Smooth muscle cell (in vitro differentiated cells): ENCODE data around the gene PCBP3. TPM values are rescaled to one million over a fixed set of nuclear protein-coding genes. Genes with fewer than 3 reads are reported as not detected.

Experiments
- DNase-seq: peaks from one replicate; lab custom pipeline; 2025; ENCODE audit not compliant: unreplicated experiment; lab: John Stamatoyannopoulos, UW
- H2AFZ ChIP-seq: fragments of 200-600 bp; sonication (generic); 2 replicates; pipeline ENCODE4 v1.6.0; 2016; ENCODE audit warnings: antibody characterized with exemption, low read depth, mild to moderate bottlenecking
- H3F3A ChIP-seq: fragments of 200-600 bp; sonication (generic); 2 replicates; pipeline ENCODE4 v1.6.0; 2017; ENCODE audit warnings: antibody characterized with exemption, low read depth
- H3K27ac ChIP-seq: fragments of 200-600 bp; sonication (generic); 2 replicates; pipeline ENCODE4 v1.5.1; 2016; ENCODE audit warnings: low read depth, mild to moderate bottlenecking
- H3K27me3 ChIP-seq: fragments of 200-600 bp; sonication (generic); 2 replicates; pipeline ENCODE4 v1.6.1; 2016; ENCODE audit warnings: low read depth, mild to moderate bottlenecking
- H3K36me3 ChIP-seq: fragments of 200-600 bp; sonication (generic); 2 replicates; pipeline ENCODE4 v1.5.1; 2016; ENCODE audit warnings: low read depth
- H3K4me1 ChIP-seq: fragments of 200-600 bp; sonication (generic); 2 replicates; pipeline ENCODE4 v1.5.1; 2016; ENCODE audit warnings: low read depth
- H3K4me2 ChIP-seq: fragments of 200-600 bp; sonication (generic); 2 replicates; pipeline ENCODE4 v1.6.0; 2016; ENCODE audit warnings: mild to moderate bottlenecking
- H3K4me3 ChIP-seq: fragments of 200-600 bp; sonication (generic); 2 replicates; pipeline ENCODE4 v1.5.1; 2016; ENCODE audit warnings: mild to moderate bottlenecking
- H3K79me2 ChIP-seq: fragments of 200-600 bp; sonication (generic); 2 replicates; pipeline ENCODE4 v1.6.0; 2016; ENCODE audit warnings: low read depth, mild to moderate bottlenecking
- H3K9ac ChIP-seq: fragments of 200-600 bp; sonication (generic); 2 replicates; pipeline ENCODE4 v1.6.0; 2016; ENCODE audit warnings: low read depth
- H3K9me3 ChIP-seq: fragments of 200-600 bp; sonication (generic); replicated peaks from 2 replicates; pipeline ENCODE4 v1.5.1; 2016; ENCODE audit warnings: low read depth
- H4K20me1 ChIP-seq: fragments of 200-600 bp; sonication (generic); 2 replicates; pipeline ENCODE4 v1.6.0; 2016; ENCODE audit warnings: low read depth
- WGBS: methylation state at CpG from one replicate; pipeline ENCODE4 v1.1.7; 2016; ENCODE audit warnings: low lambda C conversion rate; 5-methylcytosine and 5-hydroxymethylcytosine counted together
- polyA plus RNA-seq: library from polyadenylated mRNA; unstranded; fragments of >200 nt; fragmentation: Nextera tagmentation; extraction: Ambion mirVana; gene quantifications from 2 replicates; pipeline ENCODE4 v1.2.1, GENCODE V29; 2016
- total RNA-seq: library from RNA; depleted of rRNA; stranded (reverse); fragments of >200 nt; gene quantifications from 2 replicates; pipeline ENCODE4 v1.2.3, GENCODE V29; 2014
- TF ChIP-seq, protein P1 (sequence below): fragments of 200-600 bp; sonication (generic); IDR thresholded peaks from 2 replicates; pipeline ENCODE4 v1.5.1; 2017; ENCODE audit warnings: borderline replicate concordance, mild to moderate bottlenecking, antibody characterized with exemption; ENCODE audit not compliant: insufficient read depth, poor library complexity, severe bottlenecking

The PCBP3 gene
- total and polyA plus RNA-seq, 2 experiments from 2014 or later = 8.9 to 23.1 TPM

- Histone ChIP-seq H4K20me1 (no peaks in the 10 kb centered on the region), H3F3A (peaks cover 4% of the 10 kb centered on the region), H3K9me3 (no peaks in the 10 kb centered on the region), H3K79me2 (no peaks in the 10 kb centered on the region), H3K36me3 (no peaks in the 10 kb centered on the region), H3K27me3 (no peaks in the 10 kb centered on the region), H3K4me3 (no peak overlapping the region), H3K9ac (no peak overlapping the region), H3K27ac (peak overlapping the region; percentile 53), H2AFZ (no peak overlapping the region), H3K4me2 (peak overlapping the region; percentile 19), H3K4me1 (peaks cover 18% of the 10 kb centered on the region)
- 28% methylated on average over 3 of the region's 3 CpGs for WGBS
- no peak for DNase-seq
- TF ChIP-seq, protein P1, sequence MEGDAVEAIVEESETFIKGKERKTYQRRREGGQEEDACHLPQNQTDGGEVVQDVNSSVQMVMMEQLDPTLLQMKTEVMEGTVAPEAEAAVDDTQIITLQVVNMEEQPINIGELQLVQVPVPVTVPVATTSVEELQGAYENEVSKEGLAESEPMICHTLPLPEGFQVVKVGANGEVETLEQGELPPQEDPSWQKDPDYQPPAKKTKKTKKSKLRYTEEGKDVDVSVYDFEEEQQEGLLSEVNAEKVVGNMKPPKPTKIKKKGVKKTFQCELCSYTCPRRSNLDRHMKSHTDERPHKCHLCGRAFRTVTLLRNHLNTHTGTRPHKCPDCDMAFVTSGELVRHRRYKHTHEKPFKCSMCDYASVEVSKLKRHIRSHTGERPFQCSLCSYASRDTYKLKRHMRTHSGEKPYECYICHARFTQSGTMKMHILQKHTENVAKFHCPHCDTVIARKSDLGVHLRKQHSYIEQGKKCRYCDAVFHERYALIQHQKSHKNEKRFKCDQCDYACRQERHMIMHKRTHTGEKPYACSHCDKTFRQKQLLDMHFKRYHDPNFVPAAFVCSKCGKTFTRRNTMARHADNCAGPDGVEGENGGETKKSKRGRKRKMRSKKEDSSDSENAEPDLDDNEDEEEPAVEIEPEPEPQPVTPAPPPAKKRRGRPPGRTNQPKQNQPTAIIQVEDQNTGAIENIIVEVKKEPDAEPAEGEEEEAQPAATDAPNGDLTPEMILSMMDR = no peak
Measured at GRCh38 chr21:45856906-45857305, 213.4 kb downstream of the PCBP3 start.

GRCh38 chr21:45857761-45858160 lies 214.2 kb downstream of the PCBP3 start:
- Histone ChIP-seq H3K79me2 (no peaks in the 10 kb centered on the region), H3F3A (peaks cover 4% of the 10 kb centered on the region), H3K9me3 (no peaks in the 10 kb centered on the region), H2AFZ (no peak overlapping the region), H4K20me1 (no peaks in the 10 kb centered on the region), H3K4me2 (peak overlapping the region; percentile 19), H3K9ac (no peak overlapping the region), H3K27ac (peak overlapping the region; percentile 53), H3K4me3 (no peak overlapping the region), H3K36me3 (no peaks in the 10 kb centered on the region), H3K4me1 (peaks cover 18% of the 10 kb centered on the region), H3K27me3 (no peaks in the 10 kb centered on the region)
- no peak for DNase-seq
- TF ChIP-seq, protein P1 = no peak
- 75% methylated on average over 4 of the region's 6 CpGs for WGBS

GRCh38 chr21:45858180-45858579 lies 214.7 kb downstream of the PCBP3 start:
- no peak for DNase-seq
- Histone ChIP-seq H3K79me2 (no peaks in the 10 kb centered on the region), H4K20me1 (no peaks in the 10 kb centered on the region), H2AFZ (no peak overlapping the region), H3K9me3 (no peaks in the 10 kb centered on the region), H3K9ac (no peak overlapping the region), H3F3A (peaks cover 4% of the 10 kb centered on the region), H3K27ac (no peak overlapping the region), H3K4me3 (no peak overlapping the region), H3K36me3 (no peaks in the 10 kb centered on the region), H3K4me1 (peaks cover 18% of the 10 kb centered on the region), H3K4me2 (no peak overlapping the region), H3K27me3 (no peaks in the 10 kb centered on the region)
- 94% methylated on average over 12 of the region's 12 CpGs for WGBS
- TF ChIP-seq, protein P1 = no peak

- Histone ChIP-seq H3K4me1 (peaks cover 18% of the 10 kb centered on the region), H3K27me3 (no peaks in the 10 kb centered on the region), H3K9me3 (no peaks in the 10 kb centered on the region), H4K20me1 (no peaks in the 10 kb centered on the region), H3K4me2 (no peak overlapping the region), H3K36me3 (no peaks in the 10 kb centered on the region), H3K27ac (no peak overlapping the region), H3K79me2 (no peaks in the 10 kb centered on the region), H3F3A (peaks cover 4% of the 10 kb centered on the region), H3K9ac (no peak overlapping the region), H2AFZ (no peak overlapping the region), H3K4me3 (no peak overlapping the region)
- TF ChIP-seq, protein P1 = no peak
- 94% methylated on average over 18 of the region's 21 CpGs for WGBS
- DNase-seq = no peak
Measured at GRCh38 chr21:45859041-45859761, 215.7 kb downstream of the PCBP3 start.
